A549 (cell line): Measurements from ENCODE around the gene MYOZ1. TPM values are rescaled to one million over a fixed set of nuclear protein-coding genes. Genes with fewer than 3 reads are reported as not detected.

Source experiments
- ATAC-seq, 2 experiments: fragments of 200-7000 bp in 1 of 2; fragments of >200 bp in 1 of 2; cut with Nextera tagmentation in 1 of 2; cut with Tn5 transposase in 1 of 2; 3 replicates each; pipeline versions ENCODE4 v1.8.0 to v1.9.1; 2018 to 2020; ENCODE audit warnings: mild to moderate bottlenecking in 1 of 2, moderate library complexity in 1 of 2
- CTCF ChIA-PET: fragments of 300-600 bp; sonication (Branson Sonifier 250); formaldehyde crosslinking; extraction: SDS; loops from one replicate; lab custom pipeline; 2021; ENCODE audit warnings: antibody characterized with exemption, inconsistent platforms; lab: Yijun Ruan, JAX
- POLR2A ChIA-PET: fragments of 350-600 bp; formaldehyde crosslinking; extraction: SDS; loops from one replicate; lab custom pipeline; 2021; ENCODE audit warnings: antibody characterized with exemption, inconsistent platforms; lab: Yijun Ruan, JAX
- DNase-seq, 2 experiments: peaks; one replicate each; pipeline versions ENCODE4 v3.0.0 to v3.0.0-alpha.2; 2011 to 2016; ENCODE audit warnings: low read depth in 1 of 2, low spot score in 1 of 2
- FAIRE-seq: peaks from 2 replicates; lab custom pipeline; 2011; peaks lifted over from hg19 to GRCh38; lab: Jason Lieb, UNC
- H3K27ac ChIP-seq, 2 experiments: fragments of >200 bp; sonication (Bioruptor Twin); formaldehyde crosslinking; 3 replicates each; pipeline ENCODE4 v1.5.1; 2016 to 2017
- H3K4me1 ChIP-seq: fragments of >200 bp; sonication (Bioruptor Twin); formaldehyde crosslinking; 3 replicates; pipeline ENCODE4 v1.6.1; 2016
- H3K4me2 ChIP-seq: fragments of >200 bp; sonication (Bioruptor Twin); formaldehyde crosslinking; 3 replicates; pipeline ENCODE4 v1.6.1; 2016
- H3K4me3 ChIP-seq: fragments of >200 bp; sonication (Bioruptor Twin); formaldehyde crosslinking; 3 replicates; pipeline ENCODE4 v1.5.1; 2016
- H3K9me3 ChIP-seq: fragments of >200 bp; sonication (Bioruptor Twin); formaldehyde crosslinking; 3 replicates; pipeline ENCODE4 v1.6.1; 2016
- CBX2 ChIP-seq: fragments of 200-600 bp; sonication (generic); IDR thresholded peaks from 2 replicates; pipeline ENCODE4 v1.6.1; 2016; ENCODE audit warnings: low read depth, mild to moderate bottlenecking, borderline replicate concordance
- CBX8 ChIP-seq: fragments of 200-600 bp; sonication (generic); IDR thresholded peaks from 2 replicates; pipeline ENCODE4 v1.6.1; 2016
- FOSB ChIP-seq: fragments of 250-450 bp; sonication (Bioruptor Pico); IDR thresholded peaks from 2 replicates; pipeline ENCODE4 v1.5.0; 2020; ENCODE audit warnings: mild to moderate bottlenecking, moderate library complexity
- FOSL2 ChIP-seq, 2 experiments: fragments of 450-650 bp in 1 of 2; fragments of >200 bp in 1 of 2; sonication (Bioruptor Twin) in 1 of 2; formaldehyde crosslinking; IDR thresholded peaks; 2 replicates each; pipeline versions ENCODE4 v1.5.0 to v1.6.1; 2016 to 2020; ENCODE audit warnings: mild to moderate bottlenecking in 1 of 2, moderate library complexity in 1 of 2
- FOXS1 ChIP-seq: fragments of 250-450 bp; sonication (Bioruptor Pico); IDR thresholded peaks from 2 replicates; pipeline ENCODE4 v1.5.0; 2020; ENCODE audit warnings: mild to moderate bottlenecking, moderate library complexity
- HDAC2 ChIP-seq: fragments of 200-600 bp; sonication (generic); IDR thresholded peaks from 2 replicates; pipeline ENCODE4 v1.6.1; 2016
- JUN ChIP-seq, 2 experiments: fragments of >200 bp; sonication (Bioruptor Twin); formaldehyde crosslinking; IDR thresholded peaks; 2 replicates in 1 of 2; 3 replicates in 1 of 2; pipeline ENCODE4 v1.6.1; 2016 to 2017
- JUNB ChIP-seq: fragments of >200 bp; sonication (Bioruptor Twin); formaldehyde crosslinking; IDR thresholded peaks from 2 replicates; pipeline ENCODE4 v1.6.1; 2016
- KDM1A ChIP-seq: fragments of 200-600 bp; sonication (generic); IDR thresholded peaks from 2 replicates; pipeline ENCODE4 v1.6.1; 2016; ENCODE audit warnings: low read depth, mild to moderate bottlenecking
- MYC ChIP-seq: IDR thresholded peaks from 2 replicates; pipeline ENCODE4 v1.6.1; 2012; ENCODE audit warnings: mild to moderate bottlenecking, inconsistent platforms, low read length, improper control_type of control experiment, borderline replicate concordance
- NR3C1 ChIP-seq: fragments of >200 bp; sonication (Bioruptor Twin); formaldehyde crosslinking; IDR thresholded peaks from 3 replicates; pipeline ENCODE4 v1.6.1; 2017
- RAD21 ChIP-seq, 2 experiments: fragments of >200 bp in 1 of 2; sonication (Bioruptor Twin) in 1 of 2; formaldehyde crosslinking in 1 of 2; IDR thresholded peaks in 1 of 2; conservative IDR thresholded peaks in 1 of 2; 2 replicates in 1 of 2; 3 replicates in 1 of 2; pipeline ENCODE4 v1.6.1; 2012 to 2018; ENCODE audit warnings: inconsistent platforms in 1 of 2
- REST ChIP-seq: fragments of 200-600 bp; sonication (generic); IDR thresholded peaks from 2 replicates; pipeline ENCODE4 v1.6.1; 2016; ENCODE audit warnings: antibody characterized with exemption, mild to moderate bottlenecking, moderate library complexity
- SREBF2 ChIP-seq: fragments of 450-650 bp; IDR thresholded peaks from 2 replicates; pipeline ENCODE4 v1.6.1; 2014; ENCODE audit warnings: mild to moderate bottlenecking, moderate library complexity
- ZFP36 ChIP-seq: fragments of 450-650 bp; IDR thresholded peaks from 2 replicates; pipeline ENCODE4 v1.6.1; 2014; ENCODE audit warnings: borderline replicate concordance; ENCODE audit not compliant: partially characterized antibody
- ZNF302 ChIP-seq: fragments of 250-450 bp; sonication (Bioruptor Pico); IDR thresholded peaks from 2 replicates; pipeline ENCODE4 v1.9.0; 2021; ENCODE audit warnings: inconsistent platforms, mild to moderate bottlenecking, moderate library complexity
- WGBS: methylation state at CpG from one replicate; pipeline ENCODE4 v1.1.6; 2017; ENCODE audit errors: missing lambda C conversion rate; 5-methylcytosine and 5-hydroxymethylcytosine counted together
- polyA plus RNA-seq, 4 experiments: library from polyadenylated mRNA; depleted of rRNA in 3 of 4; stranded (reverse); fragments of >200 nt; fragmentation: RNase III in 1 of 4; extraction: RNeasy Plus Mini Kit Qiagen cat#74134 plus additional on column Dnase treatment in 1 of 4; gene quantifications; 2 replicates in 3 of 4; 3 replicates in 1 of 4; pipeline ENCODE4 v1.2.3, GENCODE V29; 2011 to 2017
- TF ChIP-seq, protein P1 (sequence below): IDR thresholded peaks from 2 replicates; pipeline ENCODE4 v1.6.1; 2012; ENCODE audit warnings: low read depth, borderline replicate concordance
- TF ChIP-seq, protein P2 (sequence below): fragments of >200 bp; sonication (Bioruptor Twin); formaldehyde crosslinking; IDR thresholded peaks from 3 replicates; pipeline ENCODE4 v1.5.1; 2016
- TF ChIP-seq, protein P3 (sequence below): fragments of 250-450 bp; sonication (Bioruptor Pico); IDR thresholded peaks from 2 replicates; pipeline ENCODE4 v1.5.0; 2021; ENCODE audit warnings: mild to moderate bottlenecking, moderate library complexity, borderline replicate concordance

MYOZ1 gene
- polyA plus RNA-seq, 2 of the 4 experiments (the other 2 are of a cell fraction): 0.04 TPM; not detected in 1

GRCh38 chr10:73655990-73656298, 14.7 kb upstream of the MYOZ1 start, which contains the start of gene SYNPO2L (continued):
- no peak for TF ChIP-seq REST

- no peak for FAIRE-seq
- Histone ChIP-seq H3K27ac (no peak overlapping the region), H3K4me2 (no peak overlapping the region), H3K4me3 (no peak overlapping the region), H3K9me3 (no peaks in the 10 kb centered on the region), H3K4me1 (no peaks in the 10 kb centered on the region)
- DNase-seq: no peak
- TF ChIP-seq, protein P1, sequence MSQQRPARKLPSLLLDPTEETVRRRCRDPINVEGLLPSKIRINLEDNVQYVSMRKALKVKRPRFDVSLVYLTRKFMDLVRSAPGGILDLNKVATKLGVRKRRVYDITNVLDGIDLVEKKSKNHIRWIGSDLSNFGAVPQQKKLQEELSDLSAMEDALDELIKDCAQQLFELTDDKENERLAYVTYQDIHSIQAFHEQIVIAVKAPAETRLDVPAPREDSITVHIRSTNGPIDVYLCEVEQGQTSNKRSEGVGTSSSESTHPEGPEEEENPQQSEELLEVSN: no peak
- TF ChIP-seq FOSL2 (IDR thresholded peaks at IDR 0.05) (no peak), FOSL2 (CRISPR knock-in tag; IDR thresholded peaks at IDR 0.05) (no peak), JUN (IDR thresholded peaks at IDR 0.05) (no peak), KDM1A (no peak), MYC (no peak), CBX8 (no peak), ZFP36 (no peak), SREBF2 (no peak), HDAC2 (no peak), CBX2 (no peak), ZNF302 (CRISPR knock-in tag) (no peak)
- TF ChIP-seq, protein P2, sequence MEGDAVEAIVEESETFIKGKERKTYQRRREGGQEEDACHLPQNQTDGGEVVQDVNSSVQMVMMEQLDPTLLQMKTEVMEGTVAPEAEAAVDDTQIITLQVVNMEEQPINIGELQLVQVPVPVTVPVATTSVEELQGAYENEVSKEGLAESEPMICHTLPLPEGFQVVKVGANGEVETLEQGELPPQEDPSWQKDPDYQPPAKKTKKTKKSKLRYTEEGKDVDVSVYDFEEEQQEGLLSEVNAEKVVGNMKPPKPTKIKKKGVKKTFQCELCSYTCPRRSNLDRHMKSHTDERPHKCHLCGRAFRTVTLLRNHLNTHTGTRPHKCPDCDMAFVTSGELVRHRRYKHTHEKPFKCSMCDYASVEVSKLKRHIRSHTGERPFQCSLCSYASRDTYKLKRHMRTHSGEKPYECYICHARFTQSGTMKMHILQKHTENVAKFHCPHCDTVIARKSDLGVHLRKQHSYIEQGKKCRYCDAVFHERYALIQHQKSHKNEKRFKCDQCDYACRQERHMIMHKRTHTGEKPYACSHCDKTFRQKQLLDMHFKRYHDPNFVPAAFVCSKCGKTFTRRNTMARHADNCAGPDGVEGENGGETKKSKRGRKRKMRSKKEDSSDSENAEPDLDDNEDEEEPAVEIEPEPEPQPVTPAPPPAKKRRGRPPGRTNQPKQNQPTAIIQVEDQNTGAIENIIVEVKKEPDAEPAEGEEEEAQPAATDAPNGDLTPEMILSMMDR: no peak
- TF ChIP-seq, protein P3, sequence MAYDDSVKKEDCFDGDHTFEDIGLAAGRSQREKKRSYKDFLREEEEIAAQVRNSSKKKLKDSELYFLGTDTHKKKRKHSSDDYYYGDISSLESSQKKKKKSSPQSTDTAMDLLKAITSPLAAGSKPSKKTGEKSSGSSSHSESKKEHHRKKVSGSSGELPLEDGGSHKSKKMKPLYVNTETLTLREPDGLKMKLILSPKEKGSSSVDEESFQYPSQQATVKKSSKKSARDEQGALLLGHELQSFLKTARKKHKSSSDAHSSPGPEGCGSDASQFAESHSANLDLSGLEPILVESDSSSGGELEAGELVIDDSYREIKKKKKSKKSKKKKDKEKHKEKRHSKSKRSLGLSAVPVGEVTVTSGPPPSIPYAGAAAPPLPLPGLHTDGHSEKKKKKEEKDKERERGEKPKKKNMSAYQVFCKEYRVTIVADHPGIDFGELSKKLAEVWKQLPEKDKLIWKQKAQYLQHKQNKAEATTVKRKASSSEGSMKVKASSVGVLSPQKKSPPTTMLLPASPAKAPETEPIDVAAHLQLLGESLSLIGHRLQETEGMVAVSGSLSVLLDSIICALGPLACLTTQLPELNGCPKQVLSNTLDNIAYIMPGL (CRISPR knock-in tag): no peak
- WGBS: 67% methylated on average over 9 of the region's 12 CpGs
- CTCF ChIA-PET: interaction anchor here (0.5 to 2.6 kb wide), 4 partner anchors 11 to 126 kb away, joined by 3 to 17 read pairs (median 7); no protein-coding TSS in a partner anchor
- POLR2A ChIA-PET: no interaction called here
- ATAC-seq: no peak
Observed at GRCh38 chr10:73655257-73655989, 14.1 kb upstream of the MYOZ1 start.

DNA sequence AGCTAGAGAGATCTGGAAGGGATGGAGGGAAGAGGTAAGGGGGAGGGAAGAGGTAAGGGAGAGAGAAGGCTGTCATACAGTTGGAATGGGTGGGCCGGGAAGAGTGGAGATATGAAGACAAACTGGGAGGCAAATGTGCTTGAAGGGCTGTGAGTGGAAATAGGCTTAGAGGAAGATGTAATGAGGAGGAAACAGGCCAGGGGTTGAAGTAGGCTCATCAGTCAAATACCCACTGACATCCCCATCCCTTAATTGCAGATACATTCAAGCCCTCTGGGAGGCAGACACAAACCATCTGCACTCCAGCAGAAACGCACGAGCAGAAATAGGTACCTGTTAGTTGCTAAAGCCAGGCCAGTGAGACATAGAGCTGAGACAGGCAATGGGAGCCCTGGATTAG, 12.4 kb upstream of the MYOZ1 start:
- WGBS: 25% methylated on average over 3 of the region's 3 CpGs
- ATAC-seq (peak; percentile 72 to 85), FAIRE-seq (no peak), DNase-seq (peak; percentile 40 to 67)
- ChIA-PET CTCF (interaction anchor here (0.7 to 15.6 kb wide), 5 partner anchors 9 to 121 kb away, joined by 3 to 378 read pairs (median 4); no protein-coding TSS in a partner anchor), POLR2A (no interaction called here)
- Histone ChIP-seq H3K4me3 (no peak overlapping the region), H3K4me2 (no peak overlapping the region), H3K9me3 (no peaks in the 10 kb centered on the region), H3K4me1 (no peaks in the 10 kb centered on the region), H3K27ac (no peak overlapping the region)
- TF ChIP-seq KDM1A: no peak
- no peak for TF ChIP-seq JUN (IDR thresholded peaks at IDR 0.05)
- no peak for TF ChIP-seq FOXS1 (CRISPR knock-in tag)
- TF ChIP-seq RAD21 (conservative IDR thresholded peaks at IDR 0.05 in 1 of 2, IDR thresholded peaks at IDR 0.05 in 1 of 2): peak in 1 of 2 experiments; percentile 69; a peak in 3 of 5 replicates
- TF ChIP-seq FOSB: no peak
- TF ChIP-seq JUNB: no peak
- no peak for TF ChIP-seq NR3C1
- TF ChIP-seq, protein P2: peak; percentile 26; the same call in 2 of the 3 replicates
